ENCODE results near the gene CD300LG.
"Not testable (repeated sequence)": the region's sequence is repeated elsewhere in the genome, so short reads cannot be mapped to it uniquely, and the experiment has no call there.

CD300LG gene

GRCh38 chr17:43832168-43832975, 14.6 kb upstream of the CD300LG start:
- H3K27ac Mint-ChIP-seq, result no peak overlapping the region
- DNase-seq (no peak), ATAC-seq (replicated peaks) (peak; percentile 31)
- peaks cover 33 to 48% of the 10 kb centered on the region in 2 donors for H3K27me3 Mint-ChIP-seq
- H3K4me1 Mint-ChIP-seq (ENCODE audit: low read depth in 2 of 2), result peaks cover 8 to 12% of the 10 kb centered on the region in 2 donors
- peak overlapping the region; percentile 84 to 89 for H3K4me3 Mint-ChIP-seq
- no peaks in the 10 kb centered on the region for H3K36me3 Mint-ChIP-seq (ENCODE audit: insufficient read depth)
- no peaks in the 10 kb centered on the region for H3K9me3 Mint-ChIP-seq

GRCh38 chr17:43832976-43833829, 13.8 kb upstream of the CD300LG start, which contains the start of gene MPP3:
Gene MPP3 (minus strand): TSS chr17:43833146. CDS start chr17:43831906, 1,240 bp downstream.
- peak within 1 kb of the TSS in 1 of 2 donors; percentile 63 for H3K27ac Mint-ChIP-seq
- no peaks in the 10 kb centered on the region for H3K9me3 Mint-ChIP-seq
- H3K4me1 Mint-ChIP-seq (ENCODE audit: low read depth in 2 of 2), result peaks cover 8 to 12% of the 10 kb centered on the region in 2 donors

GRCh38 chr17:43834106-43834505, 12.9 kb upstream of the CD300LG start:
- no peaks in the 10 kb centered on the region for H3K36me3 Mint-ChIP-seq (ENCODE audit: insufficient read depth)
- ATAC-seq (replicated peaks), result no peak
- H3K4me1 Mint-ChIP-seq (ENCODE audit: low read depth in 2 of 2), result peaks cover 8 to 12% of the 10 kb centered on the region in 2 donors
- H3K27ac Mint-ChIP-seq, result no peak overlapping the region
- DNase-seq, result no peak
- H3K4me3 Mint-ChIP-seq, result peak overlapping the region; percentile 84 to 89
- H3K27me3 Mint-ChIP-seq, result peaks cover 42 to 66% of the 10 kb centered on the region in 2 donors
- no peaks in the 10 kb centered on the region for H3K9me3 Mint-ChIP-seq

More at GRCh38 chr17:43832976-43833829, 13.8 kb upstream of the CD300LG start, which contains the start of gene MPP3:
- no peaks in the 10 kb centered on the region for H3K36me3 Mint-ChIP-seq (ENCODE audit: insufficient read depth)
- DNase-seq (peak; percentile 26 to 46 (median 34)), ATAC-seq (replicated peaks) (peak; percentile 92)
- peak within 1 kb of the TSS; percentile 84 to 89 for H3K4me3 Mint-ChIP-seq
- H3K27me3 Mint-ChIP-seq, result peaks cover 42 to 57% of the 10 kb centered on the region in 2 donors

- Mint-ChIP-seq H3K27ac (no peak overlapping the region), H3K27me3 (peaks cover 37 to 70% of the 10 kb centered on the region in 2 donors), H3K36me3 (ENCODE audit: insufficient read depth) (no peaks in the 10 kb centered on the region), H3K9me3 (peaks cover 0 to 2% of the 10 kb centered on the region in 2 donors), H3K4me3 (no peak overlapping the region), H3K4me1 (ENCODE audit: low read depth in 2 of 2) (no peaks in the 10 kb centered on the region)
- ATAC-seq (replicated peaks) (no peak), DNase-seq (no peak)
Observed at GRCh38 chr17:43839670-43840108, 7.3 kb upstream of the CD300LG start.

- H3K27me3 Mint-ChIP-seq, result peaks cover 29 to 64% of the 10 kb centered on the region in 2 donors
- no peak overlapping the region for H3K27ac Mint-ChIP-seq
- no peak for DNase-seq
- peaks cover 0 to 2% of the 10 kb centered on the region in 2 donors for H3K9me3 Mint-ChIP-seq
- H3K4me1 Mint-ChIP-seq (ENCODE audit: low read depth in 2 of 2), result no peaks in the 10 kb centered on the region
- no peak overlapping the region for H3K4me3 Mint-ChIP-seq
- no peaks in the 10 kb centered on the region for H3K36me3 Mint-ChIP-seq (ENCODE audit: insufficient read depth)
- no peak for ATAC-seq (replicated peaks)
Observed at GRCh38 chr17:43840814-43841213, 6.2 kb upstream of the CD300LG start.

GRCh38 chr17:43841282-43841681, 5.7 kb upstream of the CD300LG start:
- Mint-ChIP-seq H3K36me3 (ENCODE audit: insufficient read depth) (no peaks in the 10 kb centered on the region), H3K4me1 (ENCODE audit: low read depth in 2 of 2) (peaks cover 0 to 2% of the 10 kb centered on the region in 2 donors), H3K4me3 (no peak overlapping the region), H3K9me3 (peaks cover 0 to 2% of the 10 kb centered on the region in 2 donors), H3K27me3 (peaks cover 24 to 64% of the 10 kb centered on the region in 2 donors), H3K27ac (no peak overlapping the region)
- no peak for ATAC-seq (replicated peaks)
- DNase-seq, result no peak

GRCh38 chr17:43842091-43842974, 4.6 kb upstream of the CD300LG start:
- not testable (repeated sequence) for ATAC-seq (replicated peaks); H3K4me1 Mint-ChIP-seq (ENCODE audit: low read depth in 2 of 2); H3K36me3 Mint-ChIP-seq (ENCODE audit: insufficient read depth); H3K9me3 Mint-ChIP-seq; H3K4me3 Mint-ChIP-seq; H3K27ac Mint-ChIP-seq; DNase-seq
- peaks cover 25 to 69% of the 10 kb centered on the region in 2 donors for H3K27me3 Mint-ChIP-seq

- Mint-ChIP-seq H3K27ac (no peak overlapping the region), H3K4me1 (ENCODE audit: low read depth in 2 of 2) (peaks cover 0 to 7% of the 10 kb centered on the region in 2 donors), H3K27me3 (peaks cover 24 to 69% of the 10 kb centered on the region in 2 donors), H3K36me3 (ENCODE audit: insufficient read depth) (no peaks in the 10 kb centered on the region), H3K9me3 (peaks cover 0 to 2% of the 10 kb centered on the region in 2 donors), H3K4me3 (no peak overlapping the region)
- DNase-seq (no peak), ATAC-seq (replicated peaks) (no peak)
Observed at GRCh38 chr17:43842975-43843325, 4.0 kb upstream of the CD300LG start.

- ATAC-seq (replicated peaks) (no peak), DNase-seq (no peak)
- Mint-ChIP-seq H3K4me3 (no peak overlapping the region), H3K9me3 (peaks cover 0 to 2% of the 10 kb centered on the region in 2 donors), H3K36me3 (ENCODE audit: insufficient read depth) (no peaks in the 10 kb centered on the region), H3K4me1 (ENCODE audit: low read depth in 2 of 2) (peaks cover 0 to 7% of the 10 kb centered on the region in 2 donors), H3K27ac (no peak overlapping the region), H3K27me3 (peaks cover 31 to 69% of the 10 kb centered on the region in 2 donors)
Observed at GRCh38 chr17:43844241-43844640, 2.7 kb upstream of the CD300LG start.

GRCh38 chr17:43845766-43846165, 1.2 kb upstream of the CD300LG start:
- no peaks in the 10 kb centered on the region for H3K36me3 Mint-ChIP-seq (ENCODE audit: insufficient read depth)
- H3K27me3 Mint-ChIP-seq, result peaks cover 33 to 66% of the 10 kb centered on the region in 2 donors
- peaks cover 0 to 2% of the 10 kb centered on the region in 2 donors for H3K9me3 Mint-ChIP-seq
- no peak overlapping the region for H3K27ac Mint-ChIP-seq
- ATAC-seq (replicated peaks) (no peak), DNase-seq (no peak)
- no peak overlapping the region for H3K4me3 Mint-ChIP-seq
- H3K4me1 Mint-ChIP-seq (ENCODE audit: low read depth in 2 of 2), result peaks cover 0 to 7% of the 10 kb centered on the region in 2 donors

GRCh38 chr17:43846221-43846712, 709 bp upstream of the CD300LG start:
- Mint-ChIP-seq H3K9me3 (peaks cover 0 to 2% of the 10 kb centered on the region in 2 donors), H3K27ac (no peak overlapping the region), H3K36me3 (ENCODE audit: insufficient read depth) (no peaks in the 10 kb centered on the region), H3K4me3 (no peak overlapping the region), H3K27me3 (peaks cover 35 to 66% of the 10 kb centered on the region in 2 donors), H3K4me1 (ENCODE audit: low read depth in 2 of 2) (peaks cover 0 to 7% of the 10 kb centered on the region in 2 donors)
- DNase-seq, result peak; percentile 71 to 81 (median 74)
- ATAC-seq (replicated peaks), result peak; percentile 100

GRCh38 chr17:43848601-43849000, 1.6 kb downstream of the CD300LG start:
- ATAC-seq (replicated peaks) (no peak), DNase-seq (no peak)
- no peaks in the 10 kb centered on the region for H3K36me3 Mint-ChIP-seq (ENCODE audit: insufficient read depth)
- no peak overlapping the region for H3K4me3 Mint-ChIP-seq
- H3K27ac Mint-ChIP-seq, result no peak overlapping the region
- no peaks in the 10 kb centered on the region for H3K9me3 Mint-ChIP-seq
- H3K27me3 Mint-ChIP-seq, result peaks cover 51 to 85% of the 10 kb centered on the region in 2 donors
- peaks cover 0 to 7% of the 10 kb centered on the region in 2 donors for H3K4me1 Mint-ChIP-seq (ENCODE audit: low read depth in 2 of 2)

Measured in effector memory CD8-positive, alpha-beta T cell (primary cell).